BE2C (cell line): Measurements from ENCODE around the gene RECQL.
"Not testable (repeated sequence)": the region's sequence is repeated elsewhere in the genome, so short reads cannot be mapped to it uniquely, and the experiment has no call there.

Experiments
- DNase-seq: peaks from one replicate; pipeline ENCODE4 v3.0.0-alpha.2; 2020
- H3K27me3 ChIP-seq: fragments of 250-450 bp; sonication (Bioruptor Pico); 2 replicates; pipeline ENCODE4 v1.5.1; 2020; ENCODE audit warnings: mild to moderate bottlenecking
- H3K36me3 ChIP-seq: fragments of 250-450 bp; sonication (Bioruptor Pico); 2 replicates; pipeline ENCODE4 v1.5.1; 2020; ENCODE audit warnings: mild to moderate bottlenecking
- H3K4me1 ChIP-seq: fragments of 250-450 bp; sonication (Bioruptor Pico); 2 replicates; pipeline ENCODE4 v1.5.1; 2020
- H3K4me3 ChIP-seq: 2 replicates; pipeline ENCODE4 v1.5.1; 2011; ENCODE audit warnings: low read depth, low read length
- H3K9me3 ChIP-seq: fragments of 250-450 bp; sonication (Bioruptor Pico); 2 replicates; pipeline ENCODE4 v1.5.1; 2020
- TF ChIP-seq, protein P1 (sequence below): IDR thresholded peaks from 2 replicates; pipeline ENCODE4 v1.5.1; 2012; ENCODE audit warnings: mild to moderate bottlenecking, low read depth, low read length

The RECQL gene

GRCh38 chr12:21429994-21430393 is 71.4 kb downstream of the RECQL start:
- DNase-seq: no peak
- Histone ChIP-seq H3K27me3 (no peaks in the 10 kb centered on the region), H3K4me1 (no peaks in the 10 kb centered on the region), H3K9me3 (no peaks in the 10 kb centered on the region), H3K36me3 (no peaks in the 10 kb centered on the region), H3K4me3 (no peak overlapping the region)
- TF ChIP-seq, protein P1, sequence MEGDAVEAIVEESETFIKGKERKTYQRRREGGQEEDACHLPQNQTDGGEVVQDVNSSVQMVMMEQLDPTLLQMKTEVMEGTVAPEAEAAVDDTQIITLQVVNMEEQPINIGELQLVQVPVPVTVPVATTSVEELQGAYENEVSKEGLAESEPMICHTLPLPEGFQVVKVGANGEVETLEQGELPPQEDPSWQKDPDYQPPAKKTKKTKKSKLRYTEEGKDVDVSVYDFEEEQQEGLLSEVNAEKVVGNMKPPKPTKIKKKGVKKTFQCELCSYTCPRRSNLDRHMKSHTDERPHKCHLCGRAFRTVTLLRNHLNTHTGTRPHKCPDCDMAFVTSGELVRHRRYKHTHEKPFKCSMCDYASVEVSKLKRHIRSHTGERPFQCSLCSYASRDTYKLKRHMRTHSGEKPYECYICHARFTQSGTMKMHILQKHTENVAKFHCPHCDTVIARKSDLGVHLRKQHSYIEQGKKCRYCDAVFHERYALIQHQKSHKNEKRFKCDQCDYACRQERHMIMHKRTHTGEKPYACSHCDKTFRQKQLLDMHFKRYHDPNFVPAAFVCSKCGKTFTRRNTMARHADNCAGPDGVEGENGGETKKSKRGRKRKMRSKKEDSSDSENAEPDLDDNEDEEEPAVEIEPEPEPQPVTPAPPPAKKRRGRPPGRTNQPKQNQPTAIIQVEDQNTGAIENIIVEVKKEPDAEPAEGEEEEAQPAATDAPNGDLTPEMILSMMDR: no peak

GRCh38 chr12:21428241-21428640 is 73.2 kb downstream of the RECQL start:
- no peak for DNase-seq
- H3K9me3 ChIP-seq: no peaks in the 10 kb centered on the region
- H3K4me3 ChIP-seq: no peak overlapping the region
- TF ChIP-seq, protein P1: no peak
- H3K4me1 ChIP-seq: no peaks in the 10 kb centered on the region
- no peaks in the 10 kb centered on the region for H3K36me3 ChIP-seq
- no peaks in the 10 kb centered on the region for H3K27me3 ChIP-seq

DNA sequence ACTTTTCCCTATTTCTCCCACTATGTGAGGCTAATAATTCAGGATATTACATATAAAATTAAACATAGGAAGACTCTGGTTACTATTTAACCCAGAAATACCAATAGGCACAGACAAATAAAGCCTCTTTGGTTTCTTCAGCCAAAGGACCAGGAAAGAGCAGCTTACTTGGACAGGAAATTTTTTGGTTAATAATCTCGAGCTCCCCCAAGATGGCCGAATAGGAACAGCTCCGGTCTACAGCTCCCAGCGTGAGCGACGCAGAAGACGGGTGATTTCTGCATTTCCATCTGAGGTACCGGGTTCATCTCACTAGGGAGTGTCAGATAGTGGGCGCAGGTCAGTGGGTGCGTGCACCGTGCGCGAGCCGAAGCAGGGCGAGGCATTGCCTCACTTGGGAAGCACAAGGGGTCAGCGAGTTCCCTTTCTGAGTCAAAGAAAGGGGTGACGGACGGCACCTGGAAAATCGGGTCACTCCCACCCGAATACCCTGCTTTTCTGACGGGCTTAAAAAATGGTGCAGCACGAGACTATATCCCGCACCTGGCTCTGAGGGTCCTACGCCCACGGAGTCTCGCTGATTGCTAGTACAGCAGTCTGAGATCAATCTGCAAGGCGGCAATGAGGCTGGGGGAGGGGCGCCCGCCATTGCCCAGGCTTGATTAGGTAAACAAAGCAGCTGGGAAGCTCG is 82.3 kb downstream of the RECQL start:
- H3K27me3 ChIP-seq, DNase-seq, H3K4me3 ChIP-seq, H3K4me1 ChIP-seq, H3K36me3 ChIP-seq, H3K9me3 ChIP-seq: not testable (repeated sequence)
